Mesendoderm (in vitro differentiated cells): Measurements from ENCODE around the gene CXorf58.

Source experiments
- DNase-seq: peaks from one replicate; pipeline ENCODE4 v3.0.0; 2013
- H2AK5ac ChIP-seq: 2 replicates; pipeline ENCODE4 v1.6.1; 2013; ENCODE audit warnings: low read length, inconsistent platforms
- H2BK120ac ChIP-seq: 2 replicates; pipeline ENCODE4 v1.6.1; 2013; ENCODE audit warnings: low read depth, mild to moderate bottlenecking, low read length, moderate library complexity, mixed read lengths
- H2BK15ac ChIP-seq: replicated peaks from 2 replicates; pipeline ENCODE4 v1.6.1; 2013; ENCODE audit warnings: low read depth, mild to moderate bottlenecking, moderate library complexity
- H2BK5ac ChIP-seq: 2 replicates; pipeline ENCODE4 v1.6.1; 2013; ENCODE audit warnings: low read length, inconsistent platforms
- H3K18ac ChIP-seq: 2 replicates; pipeline ENCODE4 v1.6.1; 2013; ENCODE audit warnings: mild to moderate bottlenecking, low read length, mixed read lengths
- H3K23ac ChIP-seq: one replicate; pipeline ENCODE4 v1.6.1; 2013; ENCODE audit warnings: low read length
- H3K27ac ChIP-seq: 2 replicates; pipeline ENCODE4 v1.5.1; 2013; ENCODE audit warnings: low read depth, mild to moderate bottlenecking, inconsistent platforms, low read length, moderate library complexity
- H3K27me3 ChIP-seq: 2 replicates; pipeline ENCODE4 v1.6.1; 2013; ENCODE audit warnings: low read length, control low read depth, mild to moderate bottlenecking, inconsistent platforms; ENCODE audit not compliant: insufficient read depth, poor library complexity
- H3K36me3 ChIP-seq: 2 replicates; pipeline ENCODE4 v1.6.1; 2013; ENCODE audit warnings: low read length, inconsistent platforms; ENCODE audit not compliant: control insufficient read depth, insufficient read depth
- H3K4ac ChIP-seq: one replicate; pipeline ENCODE4 v1.6.1; 2013; ENCODE audit warnings: low read depth, mild to moderate bottlenecking, low read length, moderate library complexity
- H3K4me1 ChIP-seq: 2 replicates; pipeline ENCODE4 v1.6.1; 2013; ENCODE audit warnings: low read depth, low read length, inconsistent platforms; ENCODE audit not compliant: control insufficient read depth
- H3K4me2 ChIP-seq: 2 replicates; pipeline ENCODE4 v1.6.1; 2013; ENCODE audit warnings: low read length
- H3K4me3 ChIP-seq: 2 replicates; pipeline ENCODE4 v1.5.1; 2013; ENCODE audit warnings: mild to moderate bottlenecking, low read length
- H3K56ac ChIP-seq: one replicate; pipeline ENCODE4 v1.6.1; 2013; ENCODE audit warnings: low read length
- H3K79me1 ChIP-seq: 2 replicates; pipeline ENCODE4 v1.6.1; 2013; ENCODE audit warnings: low read length, inconsistent platforms
- H3K79me2 ChIP-seq: 2 replicates; pipeline ENCODE4 v1.6.1; 2013; ENCODE audit warnings: mild to moderate bottlenecking, low read length; ENCODE audit not compliant: control insufficient read depth, insufficient read depth
- H3K9ac ChIP-seq: 2 replicates; pipeline ENCODE4 v1.6.1; 2013; ENCODE audit warnings: low read length, inconsistent platforms
- H4K5ac ChIP-seq: one replicate; pipeline ENCODE4 v1.6.1; 2013; ENCODE audit warnings: low read length
- H4K8ac ChIP-seq: one replicate; pipeline ENCODE4 v1.6.1; 2013; ENCODE audit warnings: low read depth, mild to moderate bottlenecking, control low read depth, low read length, moderate library complexity
- WGBS: extraction: QIAGEN DNeasy Blood & Tissue Kit; methylation state at CpG from one replicate; pipeline ENCODE4 v1.1.7; 2013; ENCODE audit warnings: low lambda C conversion rate, missing lambda C conversion rate; ENCODE audit not compliant: insufficient coverage; ENCODE audit errors: extremely low coverage; 5-methylcytosine and 5-hydroxymethylcytosine counted together

Gene CXorf58

GRCh38 chrX:23870041-23870440 lies 37.8 kb upstream of the CXorf58 start:
- H4K8ac ChIP-seq: no peak overlapping the region
- H3K27ac ChIP-seq: no peak overlapping the region
- no peak overlapping the region for H4K5ac ChIP-seq
- no peak overlapping the region for H2BK15ac ChIP-seq
- no CpG with 5 or more reads among the region's 2 CpGs for WGBS
- H3K4me1 ChIP-seq: no peaks in the 10 kb centered on the region
- no peak overlapping the region for H3K23ac ChIP-seq
- H3K79me2 ChIP-seq: no peaks in the 10 kb centered on the region
- H3K4me2 ChIP-seq: no peak overlapping the region
- no peaks in the 10 kb centered on the region for H3K79me1 ChIP-seq
- H3K4ac ChIP-seq: no peak overlapping the region
- no peak overlapping the region for H2BK120ac ChIP-seq
- H3K56ac ChIP-seq: no peak overlapping the region
- no peaks in the 10 kb centered on the region for H3K27me3 ChIP-seq
- no peak overlapping the region for H3K18ac ChIP-seq
- DNase-seq: no peak
- no peak overlapping the region for H3K9ac ChIP-seq
- H2BK5ac ChIP-seq: no peak overlapping the region
- H3K4me3 ChIP-seq: no peak overlapping the region
- no peaks in the 10 kb centered on the region for H3K36me3 ChIP-seq
- H2AK5ac ChIP-seq: no peak overlapping the region

- H3K23ac ChIP-seq: no peak overlapping the region
- no peak overlapping the region for H3K27ac ChIP-seq
- H4K8ac ChIP-seq: no peak overlapping the region
- no peak overlapping the region for H2BK120ac ChIP-seq
- H3K27me3 ChIP-seq: no peaks in the 10 kb centered on the region
- no peak overlapping the region for H3K4me2 ChIP-seq
- no peak overlapping the region for H4K5ac ChIP-seq
- H2BK15ac ChIP-seq: no peak overlapping the region
- no peak overlapping the region for H2AK5ac ChIP-seq
- H3K79me1 ChIP-seq: no peaks in the 10 kb centered on the region
- H3K9ac ChIP-seq: no peak overlapping the region
- DNase-seq: no peak
- H3K36me3 ChIP-seq: no peaks in the 10 kb centered on the region
- no peak overlapping the region for H3K4me3 ChIP-seq
- H3K4me1 ChIP-seq: no peaks in the 10 kb centered on the region
- WGBS: no CpG with 5 or more reads among the region's 4 CpGs
- H2BK5ac ChIP-seq: no peak overlapping the region
- H3K56ac ChIP-seq: no peak overlapping the region
- H3K4ac ChIP-seq: no peak overlapping the region
- H3K18ac ChIP-seq: no peak overlapping the region
- no peaks in the 10 kb centered on the region for H3K79me2 ChIP-seq
These were observed 35.8 kb upstream of the CXorf58 start for GRCh38 chrX:23871905-23872546.

GRCh38 chrX:23879380-23880090 lies 28.3 kb upstream of the CXorf58 start:
- Histone ChIP-seq H3K36me3 (no peaks in the 10 kb centered on the region), H3K18ac (no peak overlapping the region), H3K4me1 (no peaks in the 10 kb centered on the region), H2BK120ac (no peak overlapping the region), H3K9ac (no peak overlapping the region), H2BK5ac (no peak overlapping the region), H3K27ac (no peak overlapping the region), H4K5ac (no peak overlapping the region), H3K4me2 (no peak overlapping the region), H3K23ac (no peak overlapping the region), H2AK5ac (no peak overlapping the region), H2BK15ac (no peak overlapping the region), H3K79me2 (no peaks in the 10 kb centered on the region), H3K4ac (no peak overlapping the region), H3K79me1 (no peaks in the 10 kb centered on the region), H3K27me3 (no peaks in the 10 kb centered on the region), H3K56ac (no peak overlapping the region), H4K8ac (no peak overlapping the region), H3K4me3 (no peak overlapping the region)
- no CpG with 5 or more reads among the region's 2 CpGs for WGBS
- DNase-seq: no peak

GRCh38 chrX:23883737-23884354 lies 24.0 kb upstream of the CXorf58 start:
- Histone ChIP-seq H3K36me3 (no peaks in the 10 kb centered on the region), H3K27me3 (no peaks in the 10 kb centered on the region), H3K4me2 (no peak overlapping the region), H3K4ac (no peak overlapping the region), H3K9ac (no peak overlapping the region), H3K56ac (no peak overlapping the region), H3K79me1 (no peaks in the 10 kb centered on the region), H2BK120ac (no peak overlapping the region), H3K4me1 (no peaks in the 10 kb centered on the region), H3K23ac (no peak overlapping the region), H3K18ac (no peak overlapping the region), H2BK5ac (no peak overlapping the region), H2BK15ac (no peak overlapping the region), H4K8ac (no peak overlapping the region), H3K79me2 (no peaks in the 10 kb centered on the region), H4K5ac (no peak overlapping the region), H3K27ac (no peak overlapping the region), H3K4me3 (no peak overlapping the region), H2AK5ac (no peak overlapping the region)
- WGBS: no CpG with 5 or more reads among the region's 9 CpGs
- DNase-seq: peak; percentile 48

- Histone ChIP-seq H3K27ac (no peak overlapping the region), H3K4ac (no peak overlapping the region), H3K4me1 (no peaks in the 10 kb centered on the region), H3K36me3 (no peaks in the 10 kb centered on the region), H3K9ac (no peak overlapping the region), H3K18ac (no peak overlapping the region), H3K79me1 (no peaks in the 10 kb centered on the region), H3K4me3 (no peak overlapping the region), H3K79me2 (no peaks in the 10 kb centered on the region), H4K5ac (no peak overlapping the region), H2BK15ac (no peak overlapping the region), H2BK120ac (no peak overlapping the region), H3K23ac (no peak overlapping the region), H3K27me3 (no peaks in the 10 kb centered on the region), H4K8ac (no peak overlapping the region), H2AK5ac (no peak overlapping the region), H3K4me2 (no peak overlapping the region), H2BK5ac (no peak overlapping the region), H3K56ac (no peak overlapping the region)
- DNase-seq: no peak
- no CpG with 5 or more reads among the region's 4 CpGs for WGBS
These were observed 23.3 kb upstream of the CXorf58 start for GRCh38 chrX:23884427-23885024.
